Measurements from ENCODE around the gene PPP1R13B. TPM values are rescaled to one million over a fixed set of nuclear protein-coding genes. Genes with fewer than 3 reads are reported as not detected.
"Not testable (repeated sequence)": the region's sequence is repeated elsewhere in the genome, so short reads cannot be mapped to it uniquely, and the experiment has no call there.

Gene PPP1R13B
- total and polyA plus RNA-seq, 7 donors: 8.6 to 26.9 (median 9.9) TPM

DNA sequence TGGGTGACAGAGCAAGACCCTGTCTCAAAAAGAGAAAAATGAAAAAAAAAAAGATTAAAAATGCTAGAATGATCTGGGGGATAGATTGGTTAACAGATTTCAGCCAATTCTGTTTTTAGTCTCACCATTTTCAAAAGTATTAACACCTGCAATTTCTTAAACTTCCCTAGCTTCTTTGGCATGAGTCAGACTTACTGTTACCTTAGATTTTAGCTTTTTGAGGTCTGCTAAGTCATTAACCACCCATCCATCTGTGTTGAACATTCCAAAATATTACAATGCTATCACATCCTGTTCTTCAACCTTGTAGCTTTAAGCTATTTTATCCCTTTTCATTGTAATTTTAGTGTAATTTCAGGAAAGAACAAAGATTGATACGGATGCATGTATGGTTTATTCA lies 59.3 kb downstream of the PPP1R13B start:
- DNase-seq: no peak
- Histone ChIP-seq H3K9me3 (no peaks in the 10 kb centered on the region), H3K27ac (no peak overlapping the region), H3K4me3 (no peak overlapping the region), H3K4me1 (no peaks in the 10 kb centered on the region), H3K36me3 (peaks cover 0 to 7% (median 0%) of the 10 kb centered on the region in 4 donors), H3K27me3 (no peaks in the 10 kb centered on the region)
- TF ChIP-seq, protein P1, sequence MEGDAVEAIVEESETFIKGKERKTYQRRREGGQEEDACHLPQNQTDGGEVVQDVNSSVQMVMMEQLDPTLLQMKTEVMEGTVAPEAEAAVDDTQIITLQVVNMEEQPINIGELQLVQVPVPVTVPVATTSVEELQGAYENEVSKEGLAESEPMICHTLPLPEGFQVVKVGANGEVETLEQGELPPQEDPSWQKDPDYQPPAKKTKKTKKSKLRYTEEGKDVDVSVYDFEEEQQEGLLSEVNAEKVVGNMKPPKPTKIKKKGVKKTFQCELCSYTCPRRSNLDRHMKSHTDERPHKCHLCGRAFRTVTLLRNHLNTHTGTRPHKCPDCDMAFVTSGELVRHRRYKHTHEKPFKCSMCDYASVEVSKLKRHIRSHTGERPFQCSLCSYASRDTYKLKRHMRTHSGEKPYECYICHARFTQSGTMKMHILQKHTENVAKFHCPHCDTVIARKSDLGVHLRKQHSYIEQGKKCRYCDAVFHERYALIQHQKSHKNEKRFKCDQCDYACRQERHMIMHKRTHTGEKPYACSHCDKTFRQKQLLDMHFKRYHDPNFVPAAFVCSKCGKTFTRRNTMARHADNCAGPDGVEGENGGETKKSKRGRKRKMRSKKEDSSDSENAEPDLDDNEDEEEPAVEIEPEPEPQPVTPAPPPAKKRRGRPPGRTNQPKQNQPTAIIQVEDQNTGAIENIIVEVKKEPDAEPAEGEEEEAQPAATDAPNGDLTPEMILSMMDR (IDR thresholded peaks at IDR 0.05): no peak
- TF ChIP-seq POLR2AphosphoS5 (IDR thresholded peaks at IDR 0.05) (no peak), EP300 (IDR thresholded peaks at IDR 0.05) (no peak), POLR2A (IDR thresholded peaks at IDR 0.05) (no peak)
- intact Hi-C loops (cut with DNase I): no loop called here
- WGBS, 2 donors: 87 to 96% methylated on average over 1 of the region's 1 CpG

DNA sequence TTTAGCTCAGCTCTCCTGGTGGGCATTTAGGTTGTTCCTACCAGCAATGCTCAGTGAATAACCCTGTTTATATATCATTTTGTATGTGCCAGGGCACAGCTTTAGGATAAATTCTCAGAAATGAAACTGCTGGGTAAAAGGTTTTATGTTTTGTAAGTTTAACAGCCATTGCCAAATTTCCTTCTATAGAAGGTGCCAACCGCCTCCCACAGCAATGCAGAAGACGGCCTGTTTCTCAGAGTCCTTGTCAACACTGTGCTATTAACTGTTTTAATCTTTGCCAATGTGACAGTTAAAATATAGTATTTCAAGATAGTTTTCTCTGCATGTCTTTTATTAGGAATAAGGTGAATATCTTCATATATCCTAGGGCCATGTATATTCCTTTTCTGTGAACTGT lies 65.0 kb downstream of the PPP1R13B start:
- intact Hi-C loops (cut with DNase I): no loop called here
- WGBS, 2 donors: 45 to 82% methylated on average over 2 of the region's 2 CpGs

DNA sequence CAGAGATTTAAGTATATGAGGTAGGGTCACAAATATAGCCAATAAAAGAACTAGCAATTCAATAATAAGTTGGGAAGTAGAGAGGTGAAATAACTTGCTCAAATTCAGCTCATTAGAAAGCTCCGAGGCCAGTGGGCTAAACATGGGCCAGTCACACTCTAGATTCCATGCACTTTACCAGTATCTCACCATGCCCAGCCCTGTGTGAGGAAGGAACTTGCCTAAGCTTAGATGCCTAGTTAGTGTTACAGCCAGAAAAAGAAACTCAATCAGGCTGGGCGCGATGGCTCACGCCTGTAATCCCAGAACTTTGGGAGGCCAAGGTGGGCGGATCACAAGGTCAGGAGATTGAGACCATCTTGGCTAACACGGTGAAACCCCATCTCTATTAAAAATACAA lies 71.1 kb downstream of the PPP1R13B start:
- WGBS, 2 donors: 97 to 98% methylated on average over 6 of the region's 6 CpGs
- H3K9me3 ChIP-seq; intact Hi-C loops (cut with DNase I); DNase-seq; H3K27me3 ChIP-seq; H3K27ac ChIP-seq; H3K36me3 ChIP-seq; H3K4me3 ChIP-seq: not testable (repeated sequence)
- H3K4me1 ChIP-seq: peaks cover 0 to 11% (median 0%) of the 10 kb centered on the region in 4 donors

More for the DNA sequence above, 65.0 kb downstream of the PPP1R13B start:
- Histone ChIP-seq H3K27ac (no peak overlapping the region), H3K4me3 (no peak overlapping the region), H3K9me3 (no peaks in the 10 kb centered on the region), H3K36me3 (peaks cover 0 to 7% (median 0%) of the 10 kb centered on the region in 4 donors), H3K4me1 (no peaks in the 10 kb centered on the region), H3K27me3 (no peaks in the 10 kb centered on the region)
- TF ChIP-seq POLR2A (IDR thresholded peaks at IDR 0.05): no peak
- TF ChIP-seq, protein P1 (IDR thresholded peaks at IDR 0.05): no peak
- no peak for TF ChIP-seq EP300 (IDR thresholded peaks at IDR 0.05)
- no peak for DNase-seq

DNA sequence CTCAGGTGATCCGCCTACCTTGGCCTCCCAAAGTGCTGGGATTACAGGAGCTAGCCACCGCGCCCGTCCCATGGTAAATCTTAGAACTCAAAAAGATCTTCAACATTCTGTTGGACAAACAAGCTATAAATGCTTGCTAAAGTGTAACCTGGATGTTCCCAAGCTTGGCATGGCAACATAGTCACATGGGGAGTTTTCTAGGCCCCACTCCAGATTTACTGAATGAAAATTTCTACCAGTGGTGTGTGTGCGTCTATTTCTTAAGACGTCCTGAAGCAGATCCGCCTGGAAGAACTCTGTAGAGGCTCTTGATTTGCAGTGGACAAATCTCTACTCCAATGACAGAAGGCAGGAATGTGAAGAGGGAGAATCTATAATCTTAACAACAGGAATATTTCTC lies 71.9 kb downstream of the PPP1R13B start:
- Histone ChIP-seq H3K4me1 (peaks cover 0 to 11% (median 0%) of the 10 kb centered on the region in 4 donors), H3K27ac (no peak overlapping the region), H3K36me3 (no peaks in the 10 kb centered on the region), H3K27me3 (no peaks in the 10 kb centered on the region), H3K4me3 (no peak overlapping the region), H3K9me3 (no peaks in the 10 kb centered on the region)
- DNase-seq: no peak
- WGBS, 2 donors: 93 to 94% methylated on average over 7 of the region's 7 CpGs
- TF ChIP-seq EP300 (IDR thresholded peaks at IDR 0.05): no peak
- TF ChIP-seq POLR2AphosphoS5 (IDR thresholded peaks at IDR 0.05): no peak
- TF ChIP-seq, protein P1 (IDR thresholded peaks at IDR 0.05): no peak
- no peak for TF ChIP-seq POLR2A (IDR thresholded peaks at IDR 0.05)
- intact Hi-C loops (cut with DNase I): no loop called here

DNA sequence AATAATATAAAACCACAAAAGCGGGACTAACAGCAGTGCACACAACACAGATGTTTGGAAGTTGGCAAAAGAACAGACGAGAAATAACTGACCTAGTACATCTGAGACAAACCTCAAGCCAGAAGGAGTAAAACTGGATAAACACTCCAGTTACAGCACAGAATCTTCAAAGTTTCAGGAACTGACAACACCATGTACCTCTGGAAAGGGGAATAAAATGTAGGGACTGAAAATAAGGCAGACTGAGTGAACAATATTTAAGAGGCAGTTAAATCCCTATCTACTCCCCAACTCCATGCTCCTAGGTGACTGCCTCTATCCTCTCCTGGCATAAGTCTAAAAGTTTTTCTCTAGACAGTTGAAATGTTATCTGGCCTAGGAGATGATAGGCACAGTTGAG lies 73.9 kb downstream of the PPP1R13B start:
- DNase-seq: no peak
- intact Hi-C loops (cut with DNase I): no loop called here
- TF ChIP-seq, protein P1 (IDR thresholded peaks at IDR 0.05): no peak
- TF ChIP-seq POLR2A (IDR thresholded peaks at IDR 0.05) (no peak), EP300 (IDR thresholded peaks at IDR 0.05) (no peak), POLR2AphosphoS5 (IDR thresholded peaks at IDR 0.05) (peak in 1 of 4 donors; percentile 34)
- Histone ChIP-seq H3K27ac (peak overlapping the region in 1 of 4 donors; percentile 31), H3K9me3 (no peaks in the 10 kb centered on the region), H3K27me3 (no peaks in the 10 kb centered on the region), H3K4me3 (no peak overlapping the region), H3K36me3 (no peaks in the 10 kb centered on the region), H3K4me1 (peaks cover 0 to 11% (median 0%) of the 10 kb centered on the region in 4 donors)
- 87 to 88% methylated on average over 2 of the region's 2 CpGs for WGBS, 2 donors
